IPS DF 19.7 (cell line): ENCODE data around the gene CRACR2B.
A peak's percentile ranks its signal among the peaks of the same experiment; 100 is the strongest.

ENCODE experiments used
- DNase-seq: peaks from one replicate; pipeline ENCODE4 v3.0.0-alpha.2; 2013; ENCODE audit warnings: low read depth, low spot score

The CRACR2B gene

GRCh38 chr11:827897-828192, at the start of gene CRACR2B:
CRACR2B (plus strand) TSS chr11:827919; CDS start chr11:828608, 689 bp downstream.
- DNase-seq: no peak

- no peak for DNase-seq
Observed at GRCh38 chr11:778976-779954, 48.5 kb upstream of the CRACR2B start.

GRCh38 chr11:779955-780532, 47.7 kb upstream of the CRACR2B start:
- DNase-seq: no peak

- DNase-seq: no peak
Observed at GRCh38 chr11:782264-783174, 45.2 kb upstream of the CRACR2B start.

GRCh38 chr11:783581-784015, 44.1 kb upstream of the CRACR2B start:
- DNase-seq: peak; percentile 91

GRCh38 chr11:786235-787083, 41.3 kb upstream of the CRACR2B start:
- DNase-seq: no peak

- DNase-seq: no peak
Observed at GRCh38 chr11:787084-787675, 40.5 kb upstream of the CRACR2B start.

GRCh38 chr11:788009-788640, 39.6 kb upstream of the CRACR2B start:
- no peak for DNase-seq

GRCh38 chr11:788953-789940, 38.5 kb upstream of the CRACR2B start:
- DNase-seq: no peak

GRCh38 chr11:789943-790342, 37.8 kb upstream of the CRACR2B start, which contains the start of gene CEND1:
CEND1 (minus strand) TSS chr11:790090; CDS start chr11:788576, 1,514 bp downstream.
- no peak for DNase-seq

GRCh38 chr11:790721-791564, 36.8 kb upstream of the CRACR2B start:
- DNase-seq: no peak

- no peak for DNase-seq
Observed at GRCh38 chr11:791658-792534, 35.8 kb upstream of the CRACR2B start.

- DNase-seq: no peak
Observed at GRCh38 chr11:792535-792821, 35.2 kb upstream of the CRACR2B start.

GRCh38 chr11:792873-793272, 34.8 kb upstream of the CRACR2B start:
- no peak for DNase-seq

GRCh38 chr11:793556-793955, 34.2 kb upstream of the CRACR2B start:
- DNase-seq: no peak

- DNase-seq: no peak
Observed at GRCh38 chr11:794013-794765, 33.5 kb upstream of the CRACR2B start.
